Measurements from ENCODE around the gene ACKR3. TPM values are rescaled to one million over a fixed set of nuclear protein-coding genes. Genes with fewer than 3 reads are reported as not detected.

Gene ACKR3
- total and polyA plus RNA-seq, 4 donors: 6.8 to 30.2 (median 14.4) TPM

DNA sequence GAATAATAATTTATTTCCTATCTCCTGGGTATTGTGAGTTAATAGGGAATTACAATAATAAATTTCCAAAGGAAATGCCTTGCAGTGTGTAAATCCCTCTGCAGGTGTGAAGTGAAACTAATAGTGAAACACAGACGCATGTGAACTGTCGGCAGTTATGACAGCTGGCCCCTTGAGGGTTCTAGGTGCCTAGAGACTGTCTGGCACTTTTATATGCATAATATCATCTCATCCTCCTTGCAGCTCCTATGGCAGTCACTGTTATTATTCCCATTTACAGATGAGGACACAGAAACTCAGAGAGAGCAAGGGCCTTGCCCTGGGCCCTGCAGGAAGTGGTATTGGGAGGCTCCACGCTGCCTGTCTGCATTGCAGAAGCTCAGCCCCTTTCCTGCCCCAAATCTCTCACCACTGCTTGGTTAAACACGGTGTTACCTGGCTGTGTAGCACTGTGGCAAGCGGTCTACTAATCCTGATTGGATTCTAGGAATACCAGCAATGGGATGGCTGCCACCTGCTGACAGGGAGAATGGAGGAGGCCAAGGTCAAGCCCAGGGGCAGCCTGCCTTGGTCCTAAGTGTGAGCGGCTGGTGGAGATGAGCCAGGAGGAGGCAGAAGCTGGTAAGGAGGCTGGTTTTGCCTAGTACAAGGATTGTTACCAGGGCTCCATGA lies 32.8 kb upstream of the ACKR3 start:
- Histone ChIP-seq H3K27ac (ENCODE audit: low read depth in 1 of 2, low read length in 1 of 2) (peak overlapping the region in 1 of 2 donors; percentile 39), H3K4me1 (ENCODE audit: control insufficient read depth in 5 of 5, insufficient read depth in 5 of 5, low read length in 5 of 5) (peaks cover 0 to 8% (median 0%) of the 10 kb centered on the region in 5 donors), H3K9ac (ENCODE audit: insufficient read depth in 1 of 2, low read length in 2 of 2) (no peak overlapping the region), H3K4me3 (no peak overlapping the region), H3K36me3 (ENCODE audit: control insufficient read depth in 4 of 4, insufficient read depth in 4 of 4, low read length in 4 of 4) (no peaks in the 10 kb centered on the region), H3K27me3 (ENCODE audit: control insufficient read depth in 3 of 3, insufficient read depth in 3 of 3, low read length in 2 of 3) (peaks cover 0 to 2% (median 0%) of the 10 kb centered on the region in 3 donors), H3K9me3 (ENCODE audit: control insufficient read depth in 4 of 4, insufficient read depth in 3 of 4, low read length in 3 of 4) (peaks cover 0 to 3% (median 0%) of the 10 kb centered on the region in 4 donors)
- TF ChIP-seq, protein P1, sequence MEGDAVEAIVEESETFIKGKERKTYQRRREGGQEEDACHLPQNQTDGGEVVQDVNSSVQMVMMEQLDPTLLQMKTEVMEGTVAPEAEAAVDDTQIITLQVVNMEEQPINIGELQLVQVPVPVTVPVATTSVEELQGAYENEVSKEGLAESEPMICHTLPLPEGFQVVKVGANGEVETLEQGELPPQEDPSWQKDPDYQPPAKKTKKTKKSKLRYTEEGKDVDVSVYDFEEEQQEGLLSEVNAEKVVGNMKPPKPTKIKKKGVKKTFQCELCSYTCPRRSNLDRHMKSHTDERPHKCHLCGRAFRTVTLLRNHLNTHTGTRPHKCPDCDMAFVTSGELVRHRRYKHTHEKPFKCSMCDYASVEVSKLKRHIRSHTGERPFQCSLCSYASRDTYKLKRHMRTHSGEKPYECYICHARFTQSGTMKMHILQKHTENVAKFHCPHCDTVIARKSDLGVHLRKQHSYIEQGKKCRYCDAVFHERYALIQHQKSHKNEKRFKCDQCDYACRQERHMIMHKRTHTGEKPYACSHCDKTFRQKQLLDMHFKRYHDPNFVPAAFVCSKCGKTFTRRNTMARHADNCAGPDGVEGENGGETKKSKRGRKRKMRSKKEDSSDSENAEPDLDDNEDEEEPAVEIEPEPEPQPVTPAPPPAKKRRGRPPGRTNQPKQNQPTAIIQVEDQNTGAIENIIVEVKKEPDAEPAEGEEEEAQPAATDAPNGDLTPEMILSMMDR (IDR thresholded peaks at IDR 0.05; ENCODE audit: control extremely low read depth, extremely low read depth): no peak
- DNase-seq (no peak), ATAC-seq (ENCODE audit: insufficient read depth, low FRiP score) (no peak)
- 36 to 60% methylated on average over 6 of the region's 6 CpGs for WGBS, 2 donors

DNA sequence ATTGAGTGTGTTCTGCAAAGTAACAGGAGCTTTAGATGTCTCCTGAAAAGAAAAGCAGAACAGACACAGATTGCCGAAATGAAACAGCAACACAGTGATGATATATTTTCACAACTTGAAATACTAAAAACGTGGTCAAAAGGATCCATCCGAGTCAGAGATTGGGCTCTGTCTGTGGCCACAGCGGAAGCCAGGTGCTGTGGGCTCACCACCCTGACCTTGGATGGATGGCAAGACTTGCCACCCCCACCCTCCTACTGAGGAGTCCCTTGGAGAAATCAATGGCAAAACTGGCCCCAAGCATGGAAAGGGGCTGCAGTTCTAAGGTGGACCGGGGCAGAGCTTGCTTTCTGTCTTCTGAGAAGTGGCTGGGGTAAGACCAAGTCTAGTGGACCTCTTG lies 31.4 kb upstream of the ACKR3 start:
- Histone ChIP-seq H3K4me3 (no peak overlapping the region), H3K9ac (ENCODE audit: insufficient read depth in 1 of 2, low read length in 2 of 2) (no peak overlapping the region), H3K36me3 (ENCODE audit: control insufficient read depth in 4 of 4, insufficient read depth in 4 of 4, low read length in 4 of 4) (no peaks in the 10 kb centered on the region), H3K9me3 (ENCODE audit: control insufficient read depth in 4 of 4, insufficient read depth in 3 of 4, low read length in 3 of 4) (peaks cover 0 to 3% (median 0%) of the 10 kb centered on the region in 4 donors), H3K27me3 (ENCODE audit: control insufficient read depth in 3 of 3, insufficient read depth in 3 of 3, low read length in 2 of 3) (no peaks in the 10 kb centered on the region), H3K27ac (ENCODE audit: low read depth in 1 of 2, low read length in 1 of 2) (no peak overlapping the region), H3K4me1 (ENCODE audit: control insufficient read depth in 5 of 5, insufficient read depth in 5 of 5, low read length in 5 of 5) (peaks cover 0 to 8% (median 0%) of the 10 kb centered on the region in 5 donors)
- WGBS, 2 donors: 31 to 56% methylated on average over 5 of the region's 5 CpGs
- DNase-seq (no peak), ATAC-seq (ENCODE audit: insufficient read depth, low FRiP score) (no peak)
- TF ChIP-seq, protein P1 (IDR thresholded peaks at IDR 0.05; ENCODE audit: control extremely low read depth, extremely low read depth): no peak

DNA sequence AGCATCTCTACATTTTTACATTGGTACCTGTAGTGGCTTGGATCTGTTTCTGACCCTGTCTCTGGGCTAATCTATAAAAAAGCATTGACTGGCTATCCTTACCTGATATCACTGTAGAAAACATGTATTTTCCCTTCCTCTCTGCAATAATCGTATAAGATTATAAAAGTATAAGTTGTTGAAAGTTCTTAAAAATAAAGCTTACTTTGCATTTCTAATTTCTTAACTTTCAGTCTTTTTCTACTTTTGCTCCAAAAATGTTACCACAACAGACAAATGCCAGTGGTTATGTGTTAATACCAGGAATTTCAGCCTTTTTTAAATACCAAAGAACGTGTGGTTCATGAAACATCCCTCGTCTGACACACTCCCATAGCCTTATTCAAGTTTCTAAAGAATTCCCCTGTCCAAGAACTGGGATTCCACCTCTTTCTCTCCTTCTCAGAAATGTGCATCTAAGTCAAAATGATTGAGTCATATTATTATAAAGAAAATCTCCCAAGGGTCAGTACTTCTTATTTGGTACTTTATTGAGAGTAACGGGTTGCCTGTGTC lies 28.5 kb upstream of the ACKR3 start:
- H3K9me3 ChIP-seq (ENCODE audit: control insufficient read depth in 4 of 4, insufficient read depth in 3 of 4, low read length in 3 of 4): peaks cover 0 to 4% (median 0%) of the 10 kb centered on the region in 4 donors
- 73 to 80% methylated on average over 4 of the region's 4 CpGs for WGBS, 2 donors
- DNase-seq: no peak
- H3K27ac ChIP-seq (ENCODE audit: low read depth in 1 of 2, low read length in 1 of 2): no peak overlapping the region
- ATAC-seq (ENCODE audit: insufficient read depth, low FRiP score): no peak
- no peaks in the 10 kb centered on the region for H3K27me3 ChIP-seq (ENCODE audit: control insufficient read depth in 3 of 3, insufficient read depth in 3 of 3, low read length in 2 of 3)
- TF ChIP-seq, protein P1 (IDR thresholded peaks at IDR 0.05; ENCODE audit: control extremely low read depth, extremely low read depth): no peak
- H3K36me3 ChIP-seq (ENCODE audit: control insufficient read depth in 4 of 4, insufficient read depth in 4 of 4, low read length in 4 of 4): no peaks in the 10 kb centered on the region
- no peak overlapping the region for H3K4me3 ChIP-seq
- no peak overlapping the region for H3K9ac ChIP-seq (ENCODE audit: insufficient read depth in 1 of 2, low read length in 2 of 2)
- H3K4me1 ChIP-seq (ENCODE audit: control insufficient read depth in 5 of 5, insufficient read depth in 5 of 5, low read length in 5 of 5): peaks cover 0 to 10% (median 2%) of the 10 kb centered on the region in 5 donors

Measured in lung (tissue), 12 donors.